Neutrophil (primary cell): ENCODE results near the gene NATD1.
A peak's percentile ranks its signal among the peaks of the same experiment; 100 is the strongest.

ENCODE experiments used
- H3K27ac ChIP-seq: fragments of 200-600 bp; sonication (generic); 2 replicates; pipeline ENCODE4 v1.5.1; 2016; ENCODE audit warnings: mild to moderate bottlenecking, moderate library complexity
- H3K27me3 ChIP-seq: fragments of 200-600 bp; sonication (generic); 2 replicates; pipeline ENCODE4 v1.6.0; 2016; ENCODE audit warnings: mild to moderate bottlenecking
- H3K36me3 ChIP-seq: fragments of 200-600 bp; sonication (generic); 2 replicates; pipeline ENCODE4 v1.5.1; 2017
- H3K4me1 ChIP-seq, 2 experiments: fragments of 200-600 bp in 1 of 2; sonication (generic) in 1 of 2; 1 replicate in 1 of 2; 2 replicates in 1 of 2; pipeline versions ENCODE4 v1.5.1 to v1.6.1; 2013 to 2016; ENCODE audit warnings: low read depth in 1 of 2, low read length in 1 of 2, mild to moderate bottlenecking in 1 of 2, moderate library complexity in 1 of 2; ENCODE audit not compliant: control insufficient read depth in 1 of 2, insufficient read depth in 1 of 2
- H3K4me3 ChIP-seq, 2 experiments: fragments of 200-600 bp in 1 of 2; sonication (generic) in 1 of 2; 1 replicate in 1 of 2; 2 replicates in 1 of 2; pipeline ENCODE4 v1.5.1; 2013 to 2016; ENCODE audit warnings: low read depth in 1 of 2, low read length in 1 of 2, mild to moderate bottlenecking in 1 of 2, moderate library complexity in 1 of 2
- H3K9me3 ChIP-seq: fragments of 200-600 bp; sonication (generic); 2 replicates; pipeline ENCODE4 v1.5.1; 2016
- TF ChIP-seq, protein P1 (sequence below): fragments of 200-600 bp; sonication (generic); IDR thresholded peaks from 2 replicates; pipeline ENCODE4 v1.5.1; 2016; ENCODE audit warnings: antibody characterized with exemption

Gene NATD1, protein sequence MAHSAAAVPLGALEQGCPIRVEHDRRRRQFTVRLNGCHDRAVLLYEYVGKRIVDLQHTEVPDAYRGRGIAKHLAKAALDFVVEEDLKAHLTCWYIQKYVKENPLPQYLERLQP

GRCh38 chr17:21252796-21253645 lies at the start of gene NATD1:
TSS of gene NATD1 (minus strand) at chr17:21253410. CDS start at chr17:21253264, 146 bp downstream.
- H3K9me3 ChIP-seq, result no peaks in the 10 kb centered on the region
- H3K27me3 ChIP-seq, result no peaks in the 10 kb centered on the region
- peaks cover 7% of the 10 kb centered on the region for H3K36me3 ChIP-seq
- H3K4me1 ChIP-seq, result peaks cover 39 to 49% of the 10 kb centered on the region in 2 experiments
- H3K27ac ChIP-seq, result peak within 1 kb of the TSS; percentile 92
- H3K4me3 ChIP-seq, result peak within 1 kb of the TSS; percentile 75 to 91
- TF ChIP-seq, protein P1, sequence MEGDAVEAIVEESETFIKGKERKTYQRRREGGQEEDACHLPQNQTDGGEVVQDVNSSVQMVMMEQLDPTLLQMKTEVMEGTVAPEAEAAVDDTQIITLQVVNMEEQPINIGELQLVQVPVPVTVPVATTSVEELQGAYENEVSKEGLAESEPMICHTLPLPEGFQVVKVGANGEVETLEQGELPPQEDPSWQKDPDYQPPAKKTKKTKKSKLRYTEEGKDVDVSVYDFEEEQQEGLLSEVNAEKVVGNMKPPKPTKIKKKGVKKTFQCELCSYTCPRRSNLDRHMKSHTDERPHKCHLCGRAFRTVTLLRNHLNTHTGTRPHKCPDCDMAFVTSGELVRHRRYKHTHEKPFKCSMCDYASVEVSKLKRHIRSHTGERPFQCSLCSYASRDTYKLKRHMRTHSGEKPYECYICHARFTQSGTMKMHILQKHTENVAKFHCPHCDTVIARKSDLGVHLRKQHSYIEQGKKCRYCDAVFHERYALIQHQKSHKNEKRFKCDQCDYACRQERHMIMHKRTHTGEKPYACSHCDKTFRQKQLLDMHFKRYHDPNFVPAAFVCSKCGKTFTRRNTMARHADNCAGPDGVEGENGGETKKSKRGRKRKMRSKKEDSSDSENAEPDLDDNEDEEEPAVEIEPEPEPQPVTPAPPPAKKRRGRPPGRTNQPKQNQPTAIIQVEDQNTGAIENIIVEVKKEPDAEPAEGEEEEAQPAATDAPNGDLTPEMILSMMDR, result no peak

DNA sequence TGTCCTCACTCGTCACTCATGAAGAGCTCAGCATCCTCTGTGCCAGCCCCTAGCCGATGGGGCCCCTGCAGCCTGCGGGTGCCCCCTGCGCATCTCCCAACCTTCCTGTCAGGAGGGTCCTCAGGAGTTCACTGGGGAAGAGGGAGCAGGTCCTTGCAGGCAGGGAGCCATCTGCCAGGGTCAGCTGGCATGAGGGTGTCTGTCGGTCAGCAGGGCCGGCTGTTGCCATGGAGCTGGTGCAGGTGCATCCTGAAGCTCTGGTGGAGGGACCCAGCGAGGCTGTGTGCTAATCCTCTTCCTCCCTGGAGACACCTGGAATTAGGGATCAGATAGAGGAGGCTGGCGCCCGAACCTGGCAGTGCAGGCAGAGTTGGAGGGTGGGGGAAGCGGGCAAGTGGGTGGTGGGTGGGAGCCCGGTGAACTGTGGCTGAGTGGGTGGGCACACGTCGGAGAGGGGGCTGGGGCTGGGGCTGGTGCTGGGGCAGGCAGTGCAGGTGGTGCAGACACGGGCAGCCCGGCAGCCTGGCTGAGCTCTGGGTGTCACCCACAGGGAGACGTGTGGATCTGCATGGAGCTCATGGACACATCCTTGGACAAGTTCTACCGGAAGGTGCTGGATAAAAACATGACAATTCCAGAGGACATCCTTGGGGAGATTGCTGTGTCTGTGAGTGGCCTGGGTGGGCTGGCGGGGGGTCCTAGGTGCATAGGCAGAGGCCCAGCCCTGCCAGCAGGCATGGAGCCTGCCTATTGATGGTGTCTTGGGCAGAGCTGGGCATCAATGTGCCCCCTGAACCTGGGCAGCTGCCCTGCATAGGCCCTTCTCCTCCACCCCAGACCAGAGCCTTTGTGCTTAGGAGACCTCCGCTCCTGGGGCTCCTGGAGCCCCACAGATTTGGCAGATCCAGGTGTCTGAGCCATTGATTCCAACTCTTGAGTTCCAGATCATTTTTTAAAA lies 48.7 kb upstream of the NATD1 start:
- H3K27ac ChIP-seq, result peak overlapping the region; percentile 6
- H3K27me3 ChIP-seq, result no peaks in the 10 kb centered on the region
- H3K9me3 ChIP-seq, result no peaks in the 10 kb centered on the region
- H3K4me1 ChIP-seq, result no peaks in the 10 kb centered on the region
- TF ChIP-seq, protein P1, result no peak
- no peak overlapping the region for H3K4me3 ChIP-seq
- peaks cover 98% of the 10 kb centered on the region for H3K36me3 ChIP-seq

GRCh38 chr17:21300601-21301571 lies 47.7 kb upstream of the NATD1 start:
- Histone ChIP-seq H3K4me3 (no peak overlapping the region), H3K27me3 (no peaks in the 10 kb centered on the region), H3K36me3 (peaks cover 97% of the 10 kb centered on the region), H3K9me3 (no peaks in the 10 kb centered on the region), H3K4me1 (peaks cover 0 to 4% of the 10 kb centered on the region in 2 experiments), H3K27ac (no peak overlapping the region)
- TF ChIP-seq, protein P1, result no peak

DNA sequence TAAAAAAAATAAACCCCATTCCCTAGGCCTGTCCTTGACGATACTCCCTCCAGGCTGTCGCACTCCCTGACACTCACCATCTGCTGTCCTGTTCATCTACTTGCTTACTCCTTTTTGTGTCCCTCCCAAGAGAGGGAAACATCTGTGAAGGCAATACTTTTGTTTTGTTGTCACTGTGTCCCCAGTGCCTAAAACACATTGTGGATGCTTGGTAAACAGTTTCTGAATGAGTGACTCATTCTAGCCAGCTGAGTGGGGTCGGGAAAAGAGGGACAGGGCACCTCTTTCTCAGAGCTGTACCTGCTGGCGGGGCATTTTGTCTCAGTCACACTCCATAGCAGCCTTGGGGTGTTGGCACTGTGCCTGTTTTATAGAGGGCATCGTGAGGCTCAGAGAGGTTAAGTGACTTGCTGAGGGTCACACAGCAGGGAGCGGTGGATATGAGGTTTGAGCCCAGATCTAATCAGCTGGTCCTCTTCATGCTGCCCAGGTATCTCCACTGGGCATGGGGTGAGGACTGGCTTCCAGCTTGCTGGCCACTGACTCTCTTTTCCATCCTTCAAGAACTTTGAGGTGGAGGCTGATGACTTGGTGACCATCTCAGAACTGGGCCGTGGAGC lies 46.9 kb upstream of the NATD1 start:
- H3K36me3 ChIP-seq, result peaks cover 97% of the 10 kb centered on the region

More for the DNA sequence above, 46.9 kb upstream of the NATD1 start:
- H3K9me3 ChIP-seq, result no peaks in the 10 kb centered on the region
- TF ChIP-seq, protein P1, result no peak
- H3K27ac ChIP-seq, result peak overlapping the region; percentile 16
- peaks cover 0 to 11% of the 10 kb centered on the region in 2 experiments for H3K4me1 ChIP-seq
- H3K27me3 ChIP-seq, result no peaks in the 10 kb centered on the region
- no peak overlapping the region for H3K4me3 ChIP-seq
